ENCODE results near the gene BMAL1. TPM values are rescaled to one million over a fixed set of nuclear protein-coding genes. Genes with fewer than 3 reads are reported as not detected.

The BMAL1 gene
- total and polyA plus RNA-seq, 9 donors: 17.7 to 53.4 (median 24.8) TPM

DNA sequence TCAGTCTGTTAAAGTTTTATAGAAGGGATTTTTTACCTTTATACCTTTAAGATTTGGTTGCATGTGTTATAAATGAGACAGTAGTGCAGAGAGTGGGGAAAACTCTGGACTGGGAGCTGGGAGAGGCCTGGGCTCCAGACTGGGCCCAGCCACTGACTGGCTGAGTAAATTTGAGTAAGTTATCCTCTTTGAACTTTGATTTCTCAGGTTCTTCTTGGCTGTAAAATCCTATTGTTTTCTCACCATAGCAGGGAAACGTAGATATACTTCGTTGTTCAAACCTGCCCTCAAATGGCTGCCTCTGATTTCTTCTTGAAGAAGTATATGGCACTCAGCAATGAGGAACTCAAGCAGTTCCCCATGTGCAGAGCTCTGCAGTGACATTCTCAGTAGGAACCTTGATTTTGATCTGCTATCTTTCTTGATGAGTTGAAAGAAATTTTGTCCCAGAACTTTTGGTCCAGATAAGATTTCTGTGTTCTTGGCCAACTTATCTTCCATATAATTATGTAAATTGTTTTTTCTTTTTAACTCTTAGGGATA lies 8.8 kb downstream of the BMAL1 start:
- no peak overlapping the region for H3K4me3 ChIP-seq
- no peaks in the 10 kb centered on the region for H3K36me3 ChIP-seq
- DNase-seq: no peak
- TF ChIP-seq POLR2A (IDR thresholded peaks at IDR 0.05) (no peak), CTCF (IDR thresholded peaks at IDR 0.05) (no peak), EP300 (IDR thresholded peaks at IDR 0.05) (no peak)
- H3K4me1 ChIP-seq (ENCODE audit: insufficient read depth): peaks cover 3% of the 10 kb centered on the region
- H3K27me3 ChIP-seq: no peaks in the 10 kb centered on the region
- no peaks in the 10 kb centered on the region for H3K9me3 ChIP-seq
- no peak overlapping the region for H3K27ac ChIP-seq
- intact Hi-C loops (cut with DNase I): loop anchor here in 1 of 4 donors (10.0 kb wide), 1 partner anchor 48 kb away; no protein-coding TSS in a partner anchor
- 29% methylated on average over 2 of the region's 2 CpGs for WGBS, 3 donors

DNA sequence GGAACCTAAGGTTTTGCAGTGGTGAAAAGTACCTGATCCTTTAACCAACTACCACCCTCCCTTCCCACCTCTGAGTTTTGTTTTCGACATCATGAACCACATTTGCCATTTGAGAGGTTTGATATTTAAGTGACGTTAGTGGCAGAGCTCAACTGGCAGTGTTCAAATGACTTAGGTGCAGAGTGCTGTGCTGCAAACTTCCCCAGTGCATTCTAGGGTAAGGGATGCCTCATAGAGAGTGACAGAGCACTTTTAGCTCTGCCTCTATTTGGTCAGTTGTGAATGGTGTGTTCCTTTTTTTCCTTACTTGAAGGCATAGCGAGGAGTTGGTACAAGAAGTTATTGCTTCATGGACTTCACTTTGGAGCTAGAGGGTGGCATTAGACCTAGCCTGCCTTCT lies 9.4 kb downstream of the BMAL1 start:
- Histone ChIP-seq H3K4me3 (no peak overlapping the region), H3K9me3 (no peaks in the 10 kb centered on the region), H3K4me1 (ENCODE audit: insufficient read depth) (peaks cover 3% of the 10 kb centered on the region), H3K36me3 (no peaks in the 10 kb centered on the region), H3K27me3 (no peaks in the 10 kb centered on the region), H3K27ac (no peak overlapping the region)
- WGBS, 3 donors: 90 to 95% (median 93%) methylated on average over 3 of the region's 3 CpGs
- no peak for DNase-seq
- no peak for TF ChIP-seq POLR2A (IDR thresholded peaks at IDR 0.05)
- TF ChIP-seq EP300 (IDR thresholded peaks at IDR 0.05): no peak
- no peak for TF ChIP-seq CTCF (IDR thresholded peaks at IDR 0.05)
- intact Hi-C loops (cut with DNase I): loop anchor here in 1 of 4 donors (10.0 kb wide), 1 partner anchor 48 kb away; no protein-coding TSS in a partner anchor

GRCh38 chr11:13287681-13288080 lies 10.1 kb downstream of the BMAL1 start:
- Histone ChIP-seq H3K27ac (no peak overlapping the region), H3K4me3 (no peak overlapping the region), H3K4me1 (ENCODE audit: insufficient read depth) (peaks cover 3% of the 10 kb centered on the region), H3K36me3 (no peaks in the 10 kb centered on the region), H3K9me3 (no peaks in the 10 kb centered on the region), H3K27me3 (no peaks in the 10 kb centered on the region)
- intact Hi-C loops (cut with DNase I): loop anchor here in 1 of 4 donors (10.0 kb wide), 1 partner anchor 47 kb away; no protein-coding TSS in a partner anchor
- no peak for DNase-seq
- TF ChIP-seq EP300 (IDR thresholded peaks at IDR 0.05): no peak
- 75 to 86% (median 82%) methylated on average over 1 of the region's 1 CpG for WGBS, 3 donors

DNA sequence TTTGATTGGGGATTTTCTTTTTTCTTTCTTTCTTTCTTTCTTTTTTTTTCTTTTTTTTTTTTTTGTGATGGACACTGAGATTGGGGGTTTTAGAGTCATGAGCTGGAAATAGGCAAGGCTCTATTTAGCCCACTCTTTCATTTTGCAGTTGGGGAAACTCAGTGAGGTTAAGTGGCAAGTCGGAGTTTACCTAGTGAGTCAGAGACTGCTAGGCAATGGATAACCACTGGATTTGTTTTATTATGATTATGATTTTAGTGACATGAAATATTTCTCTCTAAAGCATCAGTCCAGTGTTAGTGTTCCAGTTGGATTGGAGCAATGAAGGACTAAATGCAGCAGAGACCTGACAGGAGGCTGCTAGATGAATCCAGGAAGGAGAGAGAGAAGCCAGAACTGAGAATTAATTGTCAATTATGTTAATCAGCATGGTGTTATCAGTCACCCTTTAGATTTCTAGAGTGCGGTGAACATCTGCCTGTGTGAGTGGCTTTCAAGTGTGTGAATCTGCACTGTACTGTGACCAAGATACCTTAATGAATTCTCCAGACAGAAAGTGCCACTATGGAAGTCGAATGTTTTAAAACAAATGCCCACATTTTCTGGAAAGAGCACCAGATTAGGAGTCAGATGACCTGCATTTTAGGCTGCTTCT lies 10.9 kb downstream of the BMAL1 start:
- Histone ChIP-seq H3K36me3 (no peaks in the 10 kb centered on the region), H3K9me3 (no peaks in the 10 kb centered on the region), H3K27me3 (no peaks in the 10 kb centered on the region), H3K4me1 (ENCODE audit: insufficient read depth) (peaks cover 4% of the 10 kb centered on the region), H3K4me3 (no peak overlapping the region), H3K27ac (no peak overlapping the region)
- intact Hi-C loops (cut with DNase I): loop anchor here in 1 of 4 donors (10.0 kb wide), 1 partner anchor 46 kb away; no protein-coding TSS in a partner anchor
- no peak for TF ChIP-seq EP300 (IDR thresholded peaks at IDR 0.05)
- TF ChIP-seq CTCF (IDR thresholded peaks at IDR 0.05): no peak
- TF ChIP-seq POLR2A (IDR thresholded peaks at IDR 0.05): no peak
- no peak for DNase-seq
- WGBS, 3 donors: 84 to 93% (median 87%) methylated on average over 3 of the region's 3 CpGs

GRCh38 chr11:13289081-13289480 lies 11.5 kb downstream of the BMAL1 start:
- no peaks in the 10 kb centered on the region for H3K27me3 ChIP-seq
- no peak overlapping the region for H3K27ac ChIP-seq
- no peak overlapping the region for H3K4me3 ChIP-seq
- H3K4me1 ChIP-seq (ENCODE audit: insufficient read depth): peaks cover 6% of the 10 kb centered on the region
- DNase-seq: no peak
- intact Hi-C loops (cut with DNase I): loop anchor here in 1 of 4 donors (10.0 kb wide), 1 partner anchor 46 kb away; no protein-coding TSS in a partner anchor
- 59 to 82% (median 72%) methylated on average over 1 of the region's 1 CpG for WGBS, 3 donors
- H3K36me3 ChIP-seq: no peaks in the 10 kb centered on the region
- TF ChIP-seq CTCF (IDR thresholded peaks at IDR 0.05) (no peak), EP300 (IDR thresholded peaks at IDR 0.05) (no peak)
- H3K9me3 ChIP-seq: no peaks in the 10 kb centered on the region
